WTC11 (cell line): ENCODE data around the gene AGAP6. TPM values are rescaled to one million over a fixed set of nuclear protein-coding genes. Genes with fewer than 3 reads are reported as not detected.
"Not testable (repeated sequence)": the region's sequence is repeated elsewhere in the genome, so short reads cannot be mapped to it uniquely, and the experiment has no call there.

ENCODE experiments used
- ATAC-seq: fragments of 200-7000 bp; cut with Tn5 transposase; 2 replicates; pipeline ENCODE4 v1.10.0; 2021; ENCODE audit warnings: mild to moderate bottlenecking, moderate library complexity
- CTCF ChIA-PET: fragments of 300-600 bp; sonication (Branson Sonifier 250); formaldehyde crosslinking; loops from one replicate; lab custom pipeline; 2021; ENCODE audit warnings: antibody characterized with exemption; lab: Charles Lee
- POLR2A ChIA-PET: fragments of 350-600 bp; sonication (Branson Sonifier 250); formaldehyde crosslinking; loops from one replicate; lab custom pipeline; 2021; ENCODE audit warnings: antibody characterized with exemption; lab: Charles Lee
- DNase-seq: peaks from one replicate; pipeline ENCODE4 v3.0.0; 2021; ENCODE audit warnings: low spot score
- H3K27ac Mint-ChIP-seq: 2 replicates; pipeline ENCODE4 v1.8.0; 2021; ENCODE audit warnings: mixed read lengths
- H3K27me3 Mint-ChIP-seq: 2 replicates; pipeline ENCODE4 v1.8.0; 2021; ENCODE audit warnings: low read depth, mild to moderate bottlenecking, moderate library complexity, mixed read lengths
- H3K36me3 Mint-ChIP-seq: 2 replicates; pipeline ENCODE4 v1.8.0; 2021; ENCODE audit warnings: mixed read lengths
- H3K4me1 Mint-ChIP-seq: 2 replicates; pipeline ENCODE4 v1.8.0; 2022; ENCODE audit warnings: mixed read lengths
- H3K4me3 Mint-ChIP-seq: 2 replicates; pipeline ENCODE4 v1.8.0; 2021; ENCODE audit warnings: mild to moderate bottlenecking, moderate library complexity, mixed read lengths
- H3K9me3 Mint-ChIP-seq: 2 replicates; pipeline ENCODE4 v1.8.0; 2021; ENCODE audit warnings: mixed read lengths
- total RNA-seq: library from RNA; stranded (reverse); gene quantifications from 3 replicates; pipeline ENCODE4 v1.2.3, GENCODE V29; 2021

Gene AGAP6
- total RNA-seq, 1 experiment from 2014 or later: 16.8 TPM

DNA sequence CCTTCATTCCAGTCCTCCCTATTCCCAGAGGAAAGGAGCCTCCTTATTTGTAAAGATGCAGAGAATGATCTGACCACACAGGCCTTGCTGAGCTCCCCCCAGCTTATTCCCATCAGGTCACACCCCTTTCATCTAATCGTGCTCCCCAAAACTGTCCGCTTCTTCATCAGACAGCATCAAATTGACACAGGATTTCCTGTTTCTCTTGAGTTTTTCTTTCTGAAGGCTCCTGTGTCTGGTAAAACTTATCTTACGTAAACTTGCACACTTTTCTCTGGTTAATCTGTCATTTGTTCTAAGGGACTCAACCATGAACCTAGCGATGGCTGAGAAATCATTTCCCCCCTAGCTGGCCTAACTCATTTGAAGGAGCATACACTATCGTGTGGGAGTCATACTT is 59.4 kb downstream of the AGAP6 start:
- H3K4me3 Mint-ChIP-seq, H3K9me3 Mint-ChIP-seq, DNase-seq, CTCF ChIA-PET, H3K27ac Mint-ChIP-seq, H3K36me3 Mint-ChIP-seq, H3K27me3 Mint-ChIP-seq, H3K4me1 Mint-ChIP-seq, POLR2A ChIA-PET, ATAC-seq: not testable (repeated sequence)

DNA sequence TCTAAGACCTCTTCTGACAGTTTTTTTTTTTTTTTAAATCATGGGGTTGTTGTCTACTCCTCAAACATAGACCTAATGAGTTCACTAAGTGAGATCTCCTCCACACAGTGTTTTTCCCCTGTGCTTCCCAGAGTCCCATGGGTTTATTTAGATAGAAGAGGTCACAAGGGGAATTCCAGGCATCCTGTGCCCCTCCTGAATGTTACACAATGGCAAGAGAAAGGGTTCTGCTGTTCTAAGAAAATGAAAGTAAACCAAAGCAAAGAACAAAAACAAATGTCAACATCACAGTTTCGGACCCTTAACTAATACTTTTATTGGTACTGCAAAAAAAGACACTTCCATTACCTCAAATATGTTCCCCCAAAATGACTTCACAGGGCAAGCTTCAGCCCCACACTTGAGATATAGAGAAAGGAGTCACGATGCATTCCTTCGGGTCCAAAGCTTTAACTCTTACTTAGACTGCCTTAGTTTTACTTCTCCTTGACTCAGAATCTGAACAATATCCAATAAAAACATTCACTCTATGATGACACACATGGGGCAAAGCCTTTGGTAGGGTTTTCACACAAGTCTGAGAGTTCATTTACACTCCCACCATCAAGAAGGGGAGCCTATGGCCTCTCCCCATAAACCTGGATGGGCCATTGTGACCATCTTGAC is 63.9 kb downstream of the AGAP6 start:
- DNase-seq, CTCF ChIA-PET, H3K4me3 Mint-ChIP-seq, ATAC-seq, POLR2A ChIA-PET, H3K9me3 Mint-ChIP-seq, H3K27ac Mint-ChIP-seq, H3K27me3 Mint-ChIP-seq, H3K4me1 Mint-ChIP-seq, H3K36me3 Mint-ChIP-seq: not testable (repeated sequence)

DNA sequence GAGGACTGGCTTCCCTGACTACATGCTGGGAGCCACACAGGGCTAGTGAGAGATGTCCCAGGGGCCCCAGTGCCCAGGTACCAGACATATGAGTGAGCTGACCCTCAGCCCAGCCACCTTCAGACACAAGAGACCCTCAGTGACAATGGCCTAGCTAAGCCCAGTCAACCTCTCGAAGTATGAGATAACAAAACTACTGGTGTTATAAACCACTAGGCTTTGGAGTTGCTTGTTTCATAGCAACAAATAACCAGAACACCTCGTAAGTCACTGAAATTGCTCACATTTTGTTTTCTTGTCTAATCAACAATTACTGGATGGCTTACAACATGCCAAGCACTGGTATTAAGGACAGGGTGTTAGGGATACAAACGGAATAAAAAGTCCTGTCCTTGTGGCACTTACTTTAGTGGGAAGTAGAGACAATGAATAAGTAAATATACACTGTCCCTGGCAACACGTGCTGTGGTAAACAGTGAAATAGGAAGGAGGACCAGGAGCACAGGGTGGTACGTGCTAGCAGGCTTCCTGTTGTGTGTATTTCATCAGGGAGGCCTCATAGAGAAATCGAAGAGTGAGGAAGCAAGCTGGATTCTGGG is 64.7 kb downstream of the AGAP6 start:
- POLR2A ChIA-PET, ATAC-seq, H3K4me3 Mint-ChIP-seq, CTCF ChIA-PET, DNase-seq, H3K4me1 Mint-ChIP-seq, H3K36me3 Mint-ChIP-seq, H3K27me3 Mint-ChIP-seq, H3K9me3 Mint-ChIP-seq, H3K27ac Mint-ChIP-seq: not testable (repeated sequence)

DNA sequence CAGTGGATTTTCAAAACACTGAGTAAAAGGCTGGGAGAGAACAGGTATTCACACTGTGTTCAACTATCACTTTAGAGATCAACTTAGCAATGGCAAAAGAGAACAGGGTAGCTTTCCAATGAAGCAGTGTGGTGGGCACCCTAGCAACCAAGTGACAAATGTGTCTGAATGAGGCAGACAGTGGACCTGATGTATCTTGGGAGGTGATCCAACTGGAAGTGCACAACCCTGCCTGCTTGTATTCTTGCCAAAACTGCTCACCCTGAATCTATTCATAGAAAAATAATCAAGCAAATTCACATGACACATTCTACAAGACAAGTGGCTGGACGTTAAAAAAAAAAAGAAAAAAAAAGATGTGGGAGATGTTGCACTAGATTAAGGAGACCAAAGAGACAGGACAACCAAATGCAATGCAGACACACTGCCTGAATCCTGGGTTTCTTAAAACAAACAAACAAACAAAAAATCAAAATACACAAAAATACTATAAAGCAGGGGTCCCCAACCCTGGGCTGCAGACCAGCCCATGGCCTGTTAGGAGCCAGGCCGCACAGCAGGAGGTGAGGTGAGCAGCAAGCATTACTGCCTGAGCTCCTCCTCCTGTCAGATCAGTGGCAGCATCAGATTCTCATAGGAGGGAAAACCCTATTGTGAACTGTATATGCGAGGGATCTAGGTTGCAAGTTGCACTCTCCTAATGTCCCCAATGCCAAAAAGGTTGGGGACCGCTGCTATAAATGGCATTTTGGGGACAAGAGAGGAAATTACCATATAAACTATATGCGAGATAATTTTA is 67.5 kb downstream of the AGAP6 start:
- DNase-seq, H3K4me3 Mint-ChIP-seq, CTCF ChIA-PET, H3K27me3 Mint-ChIP-seq, H3K4me1 Mint-ChIP-seq, ATAC-seq, H3K36me3 Mint-ChIP-seq, H3K9me3 Mint-ChIP-seq, POLR2A ChIA-PET, H3K27ac Mint-ChIP-seq: not testable (repeated sequence)

DNA sequence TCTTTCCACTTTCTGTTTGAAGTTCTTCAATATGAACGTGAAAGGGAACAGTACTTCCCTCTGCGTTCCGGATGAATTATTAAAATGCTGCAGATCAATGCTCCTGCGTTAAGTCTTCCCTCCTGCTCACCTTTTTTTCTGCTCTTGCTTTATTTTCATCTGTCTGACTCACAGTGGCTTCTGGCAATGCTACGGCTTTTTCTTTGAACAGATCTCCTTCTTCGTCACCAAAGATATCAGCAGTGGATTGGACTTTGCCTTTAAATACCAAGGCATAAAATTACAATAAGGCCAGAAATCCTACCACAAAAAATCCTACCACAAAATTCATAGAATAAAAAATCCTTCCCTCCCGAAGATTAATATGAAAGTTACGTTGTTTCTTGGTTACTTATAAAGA is 68.4 kb downstream of the AGAP6 start:
- H3K4me1 Mint-ChIP-seq, H3K27me3 Mint-ChIP-seq, H3K27ac Mint-ChIP-seq, H3K4me3 Mint-ChIP-seq, POLR2A ChIA-PET, H3K9me3 Mint-ChIP-seq, DNase-seq, H3K36me3 Mint-ChIP-seq, CTCF ChIA-PET, ATAC-seq: not testable (repeated sequence)

DNA sequence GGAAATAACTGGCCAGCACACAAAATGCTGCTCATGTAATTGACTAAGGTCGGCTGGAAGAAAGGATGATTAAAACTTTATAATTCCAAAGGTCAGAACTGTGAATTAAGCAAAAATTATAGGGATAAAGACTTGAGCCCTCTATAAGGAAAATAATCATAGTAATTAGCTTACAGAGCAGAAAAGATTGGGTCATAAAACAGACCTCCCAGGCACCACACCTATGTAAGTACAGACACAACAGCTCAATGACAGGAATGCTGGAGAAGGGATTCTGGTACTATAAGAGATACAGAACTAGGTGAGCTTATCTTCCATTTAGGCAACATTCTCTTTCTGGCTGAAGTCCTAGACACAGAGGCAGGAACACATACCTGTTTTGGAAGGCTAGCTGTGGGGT is 70.5 kb downstream of the AGAP6 start:
- CTCF ChIA-PET, DNase-seq, H3K4me3 Mint-ChIP-seq, H3K9me3 Mint-ChIP-seq, H3K27ac Mint-ChIP-seq, H3K4me1 Mint-ChIP-seq, POLR2A ChIA-PET, H3K36me3 Mint-ChIP-seq, ATAC-seq: not testable (repeated sequence)
- peaks cover 14% of the 10 kb centered on the region; the same call in 1 of the 2 replicates for H3K27me3 Mint-ChIP-seq

DNA sequence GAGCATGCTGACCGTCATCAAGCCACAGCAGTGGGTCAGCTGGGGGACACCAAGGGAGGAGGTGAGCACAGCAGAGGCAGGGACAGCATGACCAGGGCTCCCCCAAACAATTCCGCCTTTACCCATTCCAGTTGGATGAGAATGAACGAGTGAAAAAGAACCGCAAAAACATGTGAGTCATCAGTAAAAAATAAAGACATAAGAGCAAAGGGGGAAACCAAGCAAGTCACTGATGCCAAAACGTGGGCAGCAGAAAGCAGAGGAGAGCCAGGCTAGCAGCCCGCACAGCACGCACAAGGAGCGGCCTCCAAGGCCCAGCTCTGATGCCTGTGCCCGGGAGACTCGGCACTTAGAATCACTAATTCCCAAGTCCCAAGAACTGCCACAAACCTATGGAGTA is 71.7 kb downstream of the AGAP6 start:
- POLR2A ChIA-PET, H3K9me3 Mint-ChIP-seq, H3K4me1 Mint-ChIP-seq, H3K4me3 Mint-ChIP-seq, ATAC-seq, CTCF ChIA-PET, H3K27ac Mint-ChIP-seq, DNase-seq, H3K36me3 Mint-ChIP-seq: not testable (repeated sequence)
- H3K27me3 Mint-ChIP-seq: peaks cover 14% of the 10 kb centered on the region; the same call in 1 of the 2 replicates

Other genes starting within 250 kb of the AGAP6 start
- 35.1 to 42.0 TPM (median 36.5 TPM) in 3 replicates for gene OGDHL, start 226.1 kb upstream of the AGAP6 start, total RNA-seq
- gene PARG, start 46.4 kb upstream of the AGAP6 start, total RNA-seq: 51.9 to 57.1 TPM (median 55.1 TPM) in 3 replicates
- gene TIMM23B, start 46.4 kb upstream of the AGAP6 start, total RNA-seq: 18.4 to 19.9 TPM (median 18.7 TPM) in 3 replicates
- gene WASHC2A, start 79.5 kb downstream of the AGAP6 start, total RNA-seq: 24.6 to 27.9 TPM (median 26.4 TPM) in 3 replicates